ENCODE data around the gene FARS2.

DNA sequence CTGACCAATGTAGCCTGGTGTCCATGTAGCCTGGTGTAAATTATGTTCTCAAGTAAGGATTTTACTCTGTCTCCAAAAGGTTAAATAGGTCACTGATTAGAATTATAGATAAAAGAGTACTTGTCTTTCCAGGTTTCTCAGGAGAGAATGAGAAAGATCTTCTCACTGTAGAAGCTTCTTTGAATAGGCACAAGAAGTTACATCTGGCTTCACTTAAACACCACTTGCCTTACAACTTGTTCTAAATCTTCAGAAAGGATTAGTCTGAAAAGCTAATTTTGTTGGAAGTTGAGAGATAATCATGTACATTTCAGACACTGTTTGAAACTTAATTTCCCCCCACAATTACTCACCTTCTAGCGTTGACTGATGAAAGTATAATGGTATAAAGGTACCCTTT is 275.3 kb downstream of the FARS2 start:
- TF ChIP-seq, protein P1, sequence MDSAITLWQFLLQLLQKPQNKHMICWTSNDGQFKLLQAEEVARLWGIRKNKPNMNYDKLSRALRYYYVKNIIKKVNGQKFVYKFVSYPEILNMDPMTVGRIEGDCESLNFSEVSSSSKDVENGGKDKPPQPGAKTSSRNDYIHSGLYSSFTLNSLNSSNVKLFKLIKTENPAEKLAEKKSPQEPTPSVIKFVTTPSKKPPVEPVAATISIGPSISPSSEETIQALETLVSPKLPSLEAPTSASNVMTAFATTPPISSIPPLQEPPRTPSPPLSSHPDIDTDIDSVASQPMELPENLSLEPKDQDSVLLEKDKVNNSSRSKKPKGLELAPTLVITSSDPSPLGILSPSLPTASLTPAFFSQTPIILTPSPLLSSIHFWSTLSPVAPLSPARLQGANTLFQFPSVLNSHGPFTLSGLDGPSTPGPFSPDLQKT (IDR thresholded peaks at IDR 0.05; ENCODE audit: borderline replicate concordance, low read depth, low read length), result no peak
- TF ChIP-seq, protein P2, sequence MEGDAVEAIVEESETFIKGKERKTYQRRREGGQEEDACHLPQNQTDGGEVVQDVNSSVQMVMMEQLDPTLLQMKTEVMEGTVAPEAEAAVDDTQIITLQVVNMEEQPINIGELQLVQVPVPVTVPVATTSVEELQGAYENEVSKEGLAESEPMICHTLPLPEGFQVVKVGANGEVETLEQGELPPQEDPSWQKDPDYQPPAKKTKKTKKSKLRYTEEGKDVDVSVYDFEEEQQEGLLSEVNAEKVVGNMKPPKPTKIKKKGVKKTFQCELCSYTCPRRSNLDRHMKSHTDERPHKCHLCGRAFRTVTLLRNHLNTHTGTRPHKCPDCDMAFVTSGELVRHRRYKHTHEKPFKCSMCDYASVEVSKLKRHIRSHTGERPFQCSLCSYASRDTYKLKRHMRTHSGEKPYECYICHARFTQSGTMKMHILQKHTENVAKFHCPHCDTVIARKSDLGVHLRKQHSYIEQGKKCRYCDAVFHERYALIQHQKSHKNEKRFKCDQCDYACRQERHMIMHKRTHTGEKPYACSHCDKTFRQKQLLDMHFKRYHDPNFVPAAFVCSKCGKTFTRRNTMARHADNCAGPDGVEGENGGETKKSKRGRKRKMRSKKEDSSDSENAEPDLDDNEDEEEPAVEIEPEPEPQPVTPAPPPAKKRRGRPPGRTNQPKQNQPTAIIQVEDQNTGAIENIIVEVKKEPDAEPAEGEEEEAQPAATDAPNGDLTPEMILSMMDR (tag by site-specific recombination; IDR thresholded peaks at IDR 0.05), result no peak
- TF ChIP-seq YY1 (tag by site-specific recombination; IDR thresholded peaks at IDR 0.05) (no peak), ZNF350 (tag by site-specific recombination; IDR thresholded peaks at IDR 0.05) (no peak)
- TF ChIP-seq, protein P3, sequence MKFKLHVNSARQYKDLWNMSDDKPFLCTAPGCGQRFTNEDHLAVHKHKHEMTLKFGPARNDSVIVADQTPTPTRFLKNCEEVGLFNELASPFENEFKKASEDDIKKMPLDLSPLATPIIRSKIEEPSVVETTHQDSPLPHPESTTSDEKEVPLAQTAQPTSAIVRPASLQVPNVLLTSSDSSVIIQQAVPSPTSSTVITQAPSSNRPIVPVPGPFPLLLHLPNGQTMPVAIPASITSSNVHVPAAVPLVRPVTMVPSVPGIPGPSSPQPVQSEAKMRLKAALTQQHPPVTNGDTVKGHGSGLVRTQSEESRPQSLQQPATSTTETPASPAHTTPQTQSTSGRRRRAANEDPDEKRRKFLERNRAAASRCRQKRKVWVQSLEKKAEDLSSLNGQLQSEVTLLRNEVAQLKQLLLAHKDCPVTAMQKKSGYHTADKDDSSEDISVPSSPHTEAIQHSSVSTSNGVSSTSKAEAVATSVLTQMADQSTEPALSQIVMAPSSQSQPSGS (tag by site-specific recombination; IDR thresholded peaks at IDR 0.05; ENCODE audit: low read depth), result no peak
